ENCODE results near the gene GLRA2. TPM values are rescaled to one million over a fixed set of nuclear protein-coding genes. Genes with fewer than 3 reads are reported as not detected.

Gene GLRA2
- total RNA-seq, 3 donors from 2014 or later (not counting 1 experiment from before 2014, with no cell fraction given), result not detected

- Histone ChIP-seq H3K4me1 (ENCODE audit: control insufficient read depth, insufficient read depth, low read length) (no peaks in the 10 kb centered on the region), H3K36me3 (ENCODE audit: control insufficient read depth, insufficient read depth, low read length) (no peaks in the 10 kb centered on the region), H3K4me3 (ENCODE audit: low read length) (no peak overlapping the region), H3K9me3 (ENCODE audit: control insufficient read depth, insufficient read depth, low read length) (no peaks in the 10 kb centered on the region), H3K27me3 (ENCODE audit: control insufficient read depth, insufficient read depth, low read length) (no peaks in the 10 kb centered on the region), H3K27ac (ENCODE audit: low read length) (no peak overlapping the region)
- H3K4me3 Mint-ChIP-seq, result no peak overlapping the region
- no peaks in the 10 kb centered on the region for H3K9me3 Mint-ChIP-seq
- TF ChIP-seq CTCF (IDR thresholded peaks at IDR 0.05), result no peak
- 83% methylated on average over 1 of the region's 3 CpGs for WGBS (ENCODE audit: insufficient coverage)
- H3K4me1 Mint-ChIP-seq, result no peaks in the 10 kb centered on the region
- ATAC-seq, result no peak
- H3K27ac Mint-ChIP-seq, result no peak overlapping the region
- H3K36me3 Mint-ChIP-seq, result no peaks in the 10 kb centered on the region
- intact Hi-C loops (cut with micrococcal nuclease), result no loop called here
- H3K27me3 Mint-ChIP-seq (ENCODE audit: low read depth in 2 of 2), result no peaks in the 10 kb centered on the region
- no peak for DNase-seq
Measured at GRCh38 chrX:14712096-14712495, 182.8 kb downstream of the GLRA2 start.

GRCh38 chrX:14717949-14718348, 188.6 kb downstream of the GLRA2 start:
- no peak overlapping the region for H3K27ac Mint-ChIP-seq
- Histone ChIP-seq H3K9me3 (ENCODE audit: control insufficient read depth, insufficient read depth, low read length) (no peaks in the 10 kb centered on the region), H3K27ac (ENCODE audit: low read length) (no peak overlapping the region), H3K4me3 (ENCODE audit: low read length) (no peak overlapping the region), H3K27me3 (ENCODE audit: control insufficient read depth, insufficient read depth, low read length) (no peaks in the 10 kb centered on the region), H3K4me1 (ENCODE audit: control insufficient read depth, insufficient read depth, low read length) (no peaks in the 10 kb centered on the region), H3K36me3 (ENCODE audit: control insufficient read depth, insufficient read depth, low read length) (no peaks in the 10 kb centered on the region)
- DNase-seq, result no peak
- no CpG with 5 or more reads among the region's 3 CpGs for WGBS (ENCODE audit: insufficient coverage)
- H3K36me3 Mint-ChIP-seq, result no peaks in the 10 kb centered on the region
- no peaks in the 10 kb centered on the region for H3K27me3 Mint-ChIP-seq (ENCODE audit: low read depth in 2 of 2)
- no peaks in the 10 kb centered on the region for H3K4me1 Mint-ChIP-seq
- H3K9me3 Mint-ChIP-seq, result peaks cover 0 to 2% of the 10 kb centered on the region in 2 donors
- TF ChIP-seq CTCF (IDR thresholded peaks at IDR 0.05), result no peak
- no peak overlapping the region for H3K4me3 Mint-ChIP-seq
- ATAC-seq, result no peak
- intact Hi-C loops (cut with micrococcal nuclease), result no loop called here

GRCh38 chrX:14718403-14718802, 189.1 kb downstream of the GLRA2 start:
- no peak overlapping the region for H3K27ac Mint-ChIP-seq
- H3K36me3 Mint-ChIP-seq, result no peaks in the 10 kb centered on the region
- intact Hi-C loops (cut with micrococcal nuclease), result no loop called here
- no peak overlapping the region for H3K27ac ChIP-seq (ENCODE audit: low read length)
- H3K4me3 Mint-ChIP-seq, result no peak overlapping the region
- H3K9me3 ChIP-seq (ENCODE audit: control insufficient read depth, insufficient read depth, low read length), result no peaks in the 10 kb centered on the region
- no peak for TF ChIP-seq CTCF (IDR thresholded peaks at IDR 0.05)
- 86% methylated on average over 1 of the region's 2 CpGs for WGBS (ENCODE audit: insufficient coverage)
- DNase-seq, result no peak
- H3K27me3 ChIP-seq (ENCODE audit: control insufficient read depth, insufficient read depth, low read length), result no peaks in the 10 kb centered on the region
- no peaks in the 10 kb centered on the region for H3K4me1 ChIP-seq (ENCODE audit: control insufficient read depth, insufficient read depth, low read length)
- H3K36me3 ChIP-seq (ENCODE audit: control insufficient read depth, insufficient read depth, low read length), result no peaks in the 10 kb centered on the region
- H3K9me3 Mint-ChIP-seq, result peaks cover 0 to 2% of the 10 kb centered on the region in 2 donors
- H3K27me3 Mint-ChIP-seq (ENCODE audit: low read depth in 2 of 2), result no peaks in the 10 kb centered on the region
- H3K4me1 Mint-ChIP-seq, result no peaks in the 10 kb centered on the region
- H3K4me3 ChIP-seq (ENCODE audit: low read length), result no peak overlapping the region
- no peak for ATAC-seq

GRCh38 chrX:14729058-14729457, 199.7 kb downstream of the GLRA2 start:
- no peaks in the 10 kb centered on the region for H3K36me3 ChIP-seq (ENCODE audit: control insufficient read depth, insufficient read depth, low read length)
- intact Hi-C loops (cut with micrococcal nuclease), result no loop called here
- DNase-seq, result no peak
- TF ChIP-seq CTCF (IDR thresholded peaks at IDR 0.05), result no peak
- WGBS (ENCODE audit: insufficient coverage), result 100% methylated on average over 1 of the region's 1 CpG
- H3K27ac ChIP-seq (ENCODE audit: low read length), result no peak overlapping the region
- no peaks in the 10 kb centered on the region for H3K27me3 ChIP-seq (ENCODE audit: control insufficient read depth, insufficient read depth, low read length)
- H3K4me3 ChIP-seq (ENCODE audit: low read length), result no peak overlapping the region
- no peaks in the 10 kb centered on the region for H3K9me3 ChIP-seq (ENCODE audit: control insufficient read depth, insufficient read depth, low read length)
- H3K4me3 Mint-ChIP-seq, result no peak overlapping the region
- no peaks in the 10 kb centered on the region for H3K27me3 Mint-ChIP-seq (ENCODE audit: low read depth in 2 of 2)
- H3K36me3 Mint-ChIP-seq, result no peaks in the 10 kb centered on the region
- peaks cover 0 to 2% of the 10 kb centered on the region in 2 donors for H3K9me3 Mint-ChIP-seq
- no peak overlapping the region for H3K27ac Mint-ChIP-seq
- ATAC-seq, result no peak
- no peaks in the 10 kb centered on the region for H3K4me1 Mint-ChIP-seq
- H3K4me1 ChIP-seq (ENCODE audit: control insufficient read depth, insufficient read depth, low read length), result no peaks in the 10 kb centered on the region
